GM12878 (cell line): Measurements from ENCODE around the gene CDKN2B-AS1. TPM values are rescaled to one million over a fixed set of nuclear protein-coding genes. Genes with fewer than 3 reads are reported as not detected.

ENCODE experiments used
- ATAC-seq: fragments of 200-7000 bp; cut with Tn5 transposase; 3 replicates; pipeline ENCODE4 v1.9.1; 2020; ENCODE audit warnings: mild to moderate bottlenecking, moderate library complexity
- BruUV-seq: library from RNA; stranded (reverse); fragments of 400-500 nt; replicated peaks from 2 replicates; lab custom pipeline; 2021; lab: Mats Ljungman, UMichigan
- CTCF ChIA-PET: fragments of 300-600 bp; sonication (Branson Sonifier 250); formaldehyde crosslinking; extraction: SDS; loops from one replicate; lab custom pipeline; 2021; ENCODE audit warnings: inconsistent platforms; lab: Yijun Ruan, JAX
- POLR2A ChIA-PET: fragments of 350-600 bp; formaldehyde crosslinking; extraction: SDS; loops from one replicate; lab custom pipeline; 2021; ENCODE audit warnings: inconsistent platforms; lab: Charles Lee
- RAD21 ChIA-PET: fragments of 300-600 bp; sonication (Branson Sonifier 250); formaldehyde crosslinking; loops from one replicate; lab custom pipeline; 2023; ENCODE audit warnings: antibody characterized with exemption; ENCODE audit not compliant: unreplicated experiment; lab: Charles Lee
- SMC1A ChIA-PET: fragments of 300-600 bp; sonication (Branson Sonifier 250); formaldehyde crosslinking; loops from one replicate; lab custom pipeline; 2023; ENCODE audit not compliant: unreplicated experiment, uncharacterized antibody; lab: Charles Lee
- DNase-seq: peaks from one replicate; pipeline ENCODE4 v3.0.0-alpha.2; 2011; ENCODE audit warnings: low read depth, low spot score
- FAIRE-seq: peaks from 3 replicates; lab custom pipeline; 2011; peaks lifted over from hg19 to GRCh38; lab: Jason Lieb, UNC
- H2AFZ ChIP-seq: 2 replicates; pipeline ENCODE4 v1.6.0; 2011; ENCODE audit warnings: low read depth, low read length, control low read depth; ENCODE audit not compliant: control insufficient read depth
- H3K27ac ChIP-seq: 2 replicates; pipeline ENCODE4 v1.5.1; 2011; ENCODE audit warnings: control low read depth; ENCODE audit not compliant: control insufficient read depth, insufficient read depth
- H3K27me3 ChIP-seq, 2 experiments: replicated peaks in 1 of 2; 2 replicates each; pipeline versions ENCODE4 v1.6.0 to v1.6.1; 2011; ENCODE audit warnings: low read length in 1 of 2; ENCODE audit not compliant: control insufficient read depth in 2 of 2, insufficient read depth in 2 of 2
- H3K36me3 ChIP-seq, 2 experiments: 2 replicates each; pipeline ENCODE4 v1.5.1; 2011; ENCODE audit warnings: low read length in 1 of 2; ENCODE audit not compliant: control insufficient read depth in 2 of 2, insufficient read depth in 2 of 2
- H3K4me1 ChIP-seq: 2 replicates; pipeline ENCODE4 v1.6.1; 2011; ENCODE audit warnings: mild to moderate bottlenecking, low read length, moderate library complexity, mixed read lengths; ENCODE audit not compliant: control insufficient read depth, insufficient read depth
- H3K4me2 ChIP-seq: 2 replicates; pipeline ENCODE4 v1.6.0; 2011; ENCODE audit warnings: control low read depth; ENCODE audit not compliant: control insufficient read depth, insufficient read depth
- H3K4me3 ChIP-seq: fragments of 200-600 bp; sonication (generic); 2 replicates; pipeline ENCODE4 v1.5.1; 2016
- H3K79me2 ChIP-seq: 2 replicates; pipeline ENCODE4 v1.6.0; 2011; ENCODE audit warnings: low read length; ENCODE audit not compliant: control insufficient read depth, insufficient read depth
- H3K9ac ChIP-seq: 2 replicates; pipeline ENCODE4 v1.8.0; 2011; ENCODE audit warnings: low read length, control low read depth, mixed read lengths; ENCODE audit not compliant: control insufficient read depth, insufficient read depth
- H3K9me3 ChIP-seq: replicated peaks from 3 replicates; pipeline ENCODE4 v1.5.1; 2011; ENCODE audit warnings: mild to moderate bottlenecking, low read length; ENCODE audit not compliant: control insufficient read depth, insufficient read depth
- H4K20me1 ChIP-seq: 2 replicates; pipeline ENCODE4 v1.6.0; 2011; ENCODE audit not compliant: control insufficient read depth, insufficient read depth
- BCL11A ChIP-seq: IDR thresholded peaks from 2 replicates; pipeline ENCODE4 v1.6.1; 2011; ENCODE audit warnings: low read depth, low read length
- BHLHE40 ChIP-seq, 2 experiments: fragments of 450-650 bp in 1 of 2; IDR thresholded peaks; 2 replicates each; pipeline ENCODE4 v1.6.1; 2011 to 2017; ENCODE audit warnings: low read depth in 2 of 2, borderline replicate concordance in 1 of 2, improper control_type of control experiment in 1 of 2, low read length in 1 of 2, mild to moderate bottlenecking in 1 of 2
- CBFB ChIP-seq: IDR thresholded peaks from 2 replicates; pipeline ENCODE4 v1.6.1; 2016; ENCODE audit warnings: antibody characterized with exemption, low read depth
- CREB1 ChIP-seq: IDR thresholded peaks from 2 replicates; pipeline ENCODE4 v1.6.1; 2012; ENCODE audit warnings: low read depth, mild to moderate bottlenecking, inconsistent platforms
- EED ChIP-seq: sonication (generic); IDR thresholded peaks from 2 replicates; pipeline ENCODE4 v1.6.1; 2016; ENCODE audit warnings: antibody characterized with exemption, low read depth
- EGR1 ChIP-seq, 2 experiments: IDR thresholded peaks; 1 replicate in 1 of 2; 2 replicates in 1 of 2; pipeline ENCODE4 v1.6.1; 2011 to 2012; ENCODE audit warnings: low read depth in 2 of 2, low read length in 2 of 2, borderline replicate concordance in 1 of 2, mild to moderate bottlenecking in 1 of 2, moderate library complexity in 1 of 2
- IKZF1 ChIP-seq: fragments of 450-650 bp; conservative IDR thresholded peaks from 2 replicates; pipeline ENCODE4 v1.6.1; 2017; ENCODE audit warnings: antibody characterized with exemption, mild to moderate bottlenecking
- MEF2B ChIP-seq: fragments of 450-650 bp; IDR thresholded peaks from 2 replicates; pipeline ENCODE4 v1.6.1; 2018; ENCODE audit warnings: mild to moderate bottlenecking, moderate library complexity; ENCODE audit not compliant: partially characterized antibody, poor library complexity, severe bottlenecking
- POLR2A ChIP-seq: IDR thresholded peaks from 2 replicates; pipeline ENCODE4 v1.6.1; 2011; ENCODE audit warnings: low read depth, mild to moderate bottlenecking, low read length
- RUNX3 ChIP-seq: IDR thresholded peaks from 2 replicates; pipeline ENCODE4 v1.6.1; 2012; ENCODE audit warnings: low read length, inconsistent platforms
- TAF1 ChIP-seq: IDR thresholded peaks from 2 replicates; pipeline ENCODE4 v1.6.1; 2011; ENCODE audit warnings: mild to moderate bottlenecking, low read depth, low read length, borderline replicate concordance
- WGBS: methylation state at CpG from one replicate; pipeline ENCODE4 v1.1.6; 2016; ENCODE audit warnings: low lambda C conversion rate; ENCODE audit not compliant: insufficient replicate concordance, insufficient coverage; ENCODE audit errors: missing lambda C conversion rate; 5-methylcytosine and 5-hydroxymethylcytosine counted together
- in situ Hi-C: fragments of 300-500 bp; cut with MboI; formaldehyde crosslinking; loops from 9 replicates; pipeline ENCODE4 v1.14.3; 2018; ENCODE audit warnings: mixed read lengths
- intact Hi-C: fragments of 100-400 bp; cut with micrococcal nuclease; formaldehyde crosslinking; loops from one replicate; pipeline ENCODE4 v1.14.2; 2022; ENCODE audit not compliant: unreplicated experiment
- polyA plus RNA-seq, 11 experiments: library from polyadenylated mRNA; depleted of rRNA in 4 of 11; unstranded in 6 of 11; stranded (reverse) in 5 of 11; fragments of >200 nt; fragmentation: Nextera tagmentation in 4 of 11; fragmentation: Illumina TruSeq in 1 of 11; extraction: Ambion mirVana in 4 of 11; extraction: Trizol in 1 of 11; gene quantifications; 1 replicate in 1 of 11; 2 replicates in 10 of 11; pipeline versions ENCODE4 v1.2.1 to v1.2.3, GENCODE V29; 2011 to 2016; ENCODE audit warnings: inconsistent platforms in 2 of 11, missing spikeins in 2 of 11, low read depth in 1 of 11
- total RNA-seq, 4 experiments: library from RNA; depleted of rRNA in 3 of 4; stranded (reverse); fragments of >200 nt in 3 of 4; fragmentation: Illumina TruSeq in 1 of 4; extraction: Trizol in 1 of 4; gene quantifications; 2 replicates each; pipeline versions ENCODE4 v1.2.1 to v1.2.3, GENCODE V29; 2013 to 2021
- TF ChIP-seq, protein P1 (sequence below): fragments of 450-650 bp; IDR thresholded peaks from 2 replicates; pipeline ENCODE4 v1.6.1; 2016; ENCODE audit warnings: mild to moderate bottlenecking

Gene CDKN2B-AS1
- total and polyA plus RNA-seq, 10 of the 15 experiments (the other 5 are each of a cell fraction or from before 2014, with no cell fraction given), result 0.22 to 2.2 (median 1.0) TPM; not detected in 1

DNA sequence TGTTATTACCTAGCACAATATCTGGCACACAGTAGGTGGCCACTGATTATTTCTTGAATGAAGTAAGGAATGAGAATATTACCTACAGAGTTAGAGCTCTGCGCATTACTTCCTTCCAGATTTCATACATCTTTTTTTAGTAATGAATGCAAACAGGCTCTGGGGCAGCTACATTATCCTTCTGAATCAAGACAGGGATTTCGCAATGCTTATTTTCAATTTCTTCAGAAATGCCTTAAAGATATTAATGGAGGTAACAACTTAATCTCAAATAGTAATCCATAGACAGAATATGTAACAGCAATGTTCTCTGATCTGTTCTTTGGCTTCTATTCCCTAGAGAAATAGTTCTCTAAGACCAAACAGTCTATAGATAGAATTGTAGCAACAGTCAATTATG is 33.0 kb upstream of the CDKN2B-AS1 start:
- Histone ChIP-seq H3K27me3 (no peaks in the 10 kb centered on the region; a peak in 2 of 4 replicates), H3K27ac (no peak overlapping the region), H3K9ac (no peak overlapping the region), H3K36me3 (no peaks in the 10 kb centered on the region)
- RAD21 ChIA-PET, result interaction anchor here (1.0 kb wide), 1 partner anchor 491 kb away, joined by 3 read pairs; no protein-coding TSS in a partner anchor
- FAIRE-seq, result no peak
- CTCF ChIA-PET, result no interaction called here
- no peak for ATAC-seq
- no peak for TF ChIP-seq MEF2B
- TF ChIP-seq TAF1, result no peak
- no peak for TF ChIP-seq BCL11A
- TF ChIP-seq, protein P1, sequence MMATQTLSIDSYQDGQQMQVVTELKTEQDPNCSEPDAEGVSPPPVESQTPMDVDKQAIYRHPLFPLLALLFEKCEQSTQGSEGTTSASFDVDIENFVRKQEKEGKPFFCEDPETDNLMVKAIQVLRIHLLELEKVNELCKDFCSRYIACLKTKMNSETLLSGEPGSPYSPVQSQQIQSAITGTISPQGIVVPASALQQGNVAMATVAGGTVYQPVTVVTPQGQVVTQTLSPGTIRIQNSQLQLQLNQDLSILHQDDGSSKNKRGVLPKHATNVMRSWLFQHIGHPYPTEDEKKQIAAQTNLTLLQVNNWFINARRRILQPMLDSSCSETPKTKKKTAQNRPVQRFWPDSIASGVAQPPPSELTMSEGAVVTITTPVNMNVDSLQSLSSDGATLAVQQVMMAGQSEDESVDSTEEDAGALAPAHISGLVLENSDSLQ, result no peak
- TF ChIP-seq, all 136 proteins: peak for 0
- ChIA-PET SMC1A (interaction anchor here (0.6 to 1.4 kb wide), 2 partner anchors 47 to 1718 kb away, joined by 3 read pairs; partner anchors contain the start of gene CDKN2B), POLR2A (no interaction called here)
- no peaks in the 10 kb centered on the region; the same call in 1 of the 3 replicates for H3K9me3 ChIP-seq
- H4K20me1 ChIP-seq, result no peaks in the 10 kb centered on the region
- intact Hi-C loops (no loop called here), in situ Hi-C loops (no loop called here)
- BruUV-seq, result no TSS peak
- no peak for DNase-seq
- 71% methylated on average over 2 of the region's 2 CpGs for WGBS
- no peak overlapping the region for H3K4me3 ChIP-seq
- H2AFZ ChIP-seq, result no peak overlapping the region
- no peaks in the 10 kb centered on the region for H3K79me2 ChIP-seq
- no peak overlapping the region for H3K4me2 ChIP-seq
- H3K4me1 ChIP-seq, result peaks cover 8% of the 10 kb centered on the region

- Histone ChIP-seq H3K4me2 (peak overlapping the region; percentile 89), H3K9ac (peak overlapping the region; percentile 45; the same call in 1 of the 2 replicates), H3K27ac (no peak overlapping the region), H3K27me3 (peaks cover 0 to 6% of the 10 kb centered on the region in 2 experiments; a peak in 2 of 4 replicates), H3K36me3 (no peaks in the 10 kb centered on the region), H2AFZ (peak overlapping the region; percentile 74), H3K79me2 (no peaks in the 10 kb centered on the region), H4K20me1 (no peaks in the 10 kb centered on the region), H3K4me1 (peaks cover 8% of the 10 kb centered on the region), H3K9me3 (peaks cover 6% of the 10 kb centered on the region; the same call in 2 of the 3 replicates), H3K4me3 (peak overlapping the region; percentile 57)
- no TSS peak for BruUV-seq
- FAIRE-seq, result no peak
- ChIA-PET CTCF (no interaction called here), POLR2A (no interaction called here), SMC1A (no interaction called here), RAD21 (no interaction called here)
- TF ChIP-seq CREB1, result 0 out of 2 replicates have a peak, but pooled peaks have one; percentile 35
- TF ChIP-seq BHLHE40 (IDR thresholded peaks at IDR 0.05; ENCODE audit: borderline replicate concordance in 1 of 2, low read depth in 2 of 2, low read length in 1 of 2), result peak; percentile 41 to 62; a peak in 3 of 4 replicates
- no peak for TF ChIP-seq POLR2A
- TF ChIP-seq CBFB, result peak; percentile 51; the same call in 1 of the 2 replicates
- TF ChIP-seq EGR1 (IDR thresholded peaks at IDR 0.05; ENCODE audit: borderline replicate concordance in 1 of 2, low read depth in 2 of 2, low read length in 2 of 2), result 0 out of 3 replicates have a peak, but pooled peaks of 1 of the 2 experiments have one; percentile 6
- TF ChIP-seq RUNX3, result peak; percentile 85
- TF ChIP-seq EED, result no peak
- peak; percentile 23; the same call in 1 of the 2 replicates for TF ChIP-seq IKZF1
- WGBS, result 2% methylated on average over 29 of the region's 29 CpGs
- DNase-seq, result no peak
- intact Hi-C loops (loop anchor here (1.0 kb wide), 1 partner anchor 152 kb away; no protein-coding TSS in a partner anchor), in situ Hi-C loops (loop anchor here (5.0 kb wide), 1 partner anchor 52 kb away; no protein-coding TSS in a partner anchor)
- peak; percentile 81 for ATAC-seq
Measured at GRCh38 chr9:21964925-21965385, 29.6 kb upstream of the CDKN2B-AS1 start.
